OCI-LY7 (cell line): ENCODE results near the gene AGAP3. TPM values are rescaled to one million over a fixed set of nuclear protein-coding genes. Genes with fewer than 3 reads are reported as not detected.

Source experiments
- BruUV-seq: library from RNA; stranded (reverse); fragments of 400-500 nt; replicated peaks from 2 replicates; lab custom pipeline; 2021; lab: Mats Ljungman, UMichigan
- CTCF ChIA-PET: fragments of 300-600 bp; sonication (Branson Sonifier 250); formaldehyde crosslinking; loops from one replicate; lab custom pipeline; 2022; ENCODE audit warnings: antibody characterized with exemption; ENCODE audit not compliant: unreplicated experiment; lab: Charles Lee
- POLR2A ChIA-PET: fragments of 300-600 bp; sonication (Branson Sonifier 250); formaldehyde crosslinking; loops from one replicate; lab custom pipeline; 2022; ENCODE audit warnings: antibody characterized with exemption; lab: Charles Lee
- DNase-seq: peaks from one replicate; pipeline ENCODE4 v3.0.0-alpha.2; 2015; ENCODE audit warnings: low spot score
- H2AFZ ChIP-seq: fragments of 200-600 bp; sonication (generic), shearing (Covaris generic); 2 replicates; pipeline ENCODE4 v1.6.1; 2014; ENCODE audit warnings: mild to moderate bottlenecking, antibody characterized with exemption, low read length, moderate library complexity
- H3K27ac ChIP-seq: fragments of 200-600 bp; sonication (generic); 2 replicates; pipeline ENCODE4 v1.5.1; 2014; ENCODE audit warnings: mixed run types, low read depth, mild to moderate bottlenecking, moderate library complexity, low read length, inconsistent platforms; ENCODE audit not compliant: poor library complexity, severe bottlenecking
- H3K36me3 ChIP-seq: fragments of 200-600 bp; sonication (generic); 2 replicates; pipeline ENCODE4 v1.6.1; 2014; ENCODE audit warnings: mild to moderate bottlenecking, antibody characterized with exemption, low read length, moderate library complexity, mixed read lengths; ENCODE audit not compliant: insufficient read depth
- H3K4me1 ChIP-seq: fragments of 200-600 bp; sonication (generic); 2 replicates; pipeline ENCODE4 v1.5.1; 2014; ENCODE audit warnings: mild to moderate bottlenecking, low read length; ENCODE audit not compliant: insufficient read depth, poor library complexity, severe bottlenecking
- H3K4me2 ChIP-seq: fragments of 200-600 bp; sonication (generic); 2 replicates; pipeline ENCODE4 v1.6.1; 2014; ENCODE audit warnings: mild to moderate bottlenecking, low read length
- H3K4me3 ChIP-seq: fragments of 200-600 bp; sonication (generic); 2 replicates; pipeline ENCODE4 v1.5.1; 2014; ENCODE audit warnings: mild to moderate bottlenecking, low read depth, low read length; ENCODE audit not compliant: poor library complexity, severe bottlenecking
- H3K79me2 ChIP-seq: fragments of 200-600 bp; sonication (generic); 2 replicates; pipeline ENCODE4 v1.6.1; 2016; ENCODE audit warnings: low read depth, mild to moderate bottlenecking, low read length, moderate library complexity, mixed read lengths; ENCODE audit not compliant: insufficient read depth
- H3K9me2 ChIP-seq: fragments of 200-600 bp; sonication (generic); 2 replicates; pipeline ENCODE4 v1.6.1; 2016; ENCODE audit warnings: mild to moderate bottlenecking, low read length, mixed read lengths; ENCODE audit not compliant: insufficient read depth
- H3K9me3 ChIP-seq: fragments of 200-600 bp; sonication (generic); 2 replicates; pipeline ENCODE4 v1.6.1; 2014; ENCODE audit warnings: mild to moderate bottlenecking, mixed run types, low read length, mixed read lengths
- H4K20me1 ChIP-seq: fragments of 200-600 bp; sonication (generic); 2 replicates; pipeline ENCODE4 v1.6.1; 2014; ENCODE audit warnings: mild to moderate bottlenecking, antibody characterized with exemption, low read length, moderate library complexity, mixed read lengths; ENCODE audit not compliant: insufficient read depth
- EZH2phosphoT487 ChIP-seq: fragments of 200-600 bp; sonication (generic); IDR thresholded peaks from 2 replicates; pipeline ENCODE4 v1.6.1; 2018; ENCODE audit warnings: low read depth, borderline replicate concordance, mild to moderate bottlenecking, mixed run types, antibody characterized with exemption, low read length, moderate library complexity, mixed read lengths
- intact Hi-C: fragments of 100-400 bp; cut with micrococcal nuclease; formaldehyde crosslinking; loops from one replicate; pipeline ENCODE4 v1.10.0; 2022; ENCODE audit not compliant: unreplicated experiment
- total RNA-seq, 2 experiments: library from RNA; depleted of rRNA in 1 of 2; stranded (reverse); fragments of >200 nt in 1 of 2; shearing (Covaris generic) in 1 of 2; gene quantifications; 2 replicates each; pipeline ENCODE4 v1.2.3, GENCODE V29; 2014 to 2022
- TF ChIP-seq, protein P1 (sequence below): fragments of 200-600 bp; sonication (generic); conservative IDR thresholded peaks from 2 replicates; pipeline ENCODE4 v1.5.1; 2014; ENCODE audit warnings: mild to moderate bottlenecking, antibody characterized with exemption, low read length, moderate library complexity, mixed read lengths

AGAP3 gene
- total RNA-seq, 2 experiments from 2014 or later = 4.8 to 30.9 TPM

DNA sequence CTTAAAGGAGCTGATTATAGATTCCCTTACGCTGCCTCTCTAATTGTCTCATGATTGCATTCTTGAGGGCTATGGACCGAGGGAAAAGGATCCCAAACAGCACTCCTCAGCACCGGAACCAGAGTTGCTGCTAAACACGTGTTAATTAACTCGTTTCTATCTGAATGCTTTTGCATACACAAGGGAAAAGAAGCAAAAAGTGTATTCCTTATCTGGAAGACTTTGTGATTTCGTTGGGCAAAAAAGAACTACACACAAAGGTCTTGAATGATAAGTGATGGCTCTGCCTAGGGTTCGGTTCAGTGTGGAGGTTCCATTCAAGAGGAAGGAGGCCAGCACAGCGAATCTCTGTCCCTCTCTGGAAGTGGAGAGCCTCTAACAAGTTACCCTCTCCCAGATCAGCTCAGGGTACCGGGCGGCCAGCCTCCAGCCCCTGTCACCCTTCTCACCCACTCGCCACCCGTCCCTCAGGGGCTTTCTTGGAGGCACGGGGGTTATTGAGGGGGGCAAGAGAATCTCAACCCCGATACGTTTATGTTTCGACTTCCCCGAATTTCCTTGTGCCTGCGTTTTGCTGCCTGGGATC, 27.4 kb upstream of the AGAP3 start:
- Histone ChIP-seq H4K20me1 (no peaks in the 10 kb centered on the region), H3K9me2 (no peaks in the 10 kb centered on the region), H3K4me1 (peaks cover 33% of the 10 kb centered on the region), H3K27ac (peak overlapping the region; percentile 70), H3K4me3 (peak overlapping the region; percentile 98), H3K4me2 (peak overlapping the region; percentile 98), H2AFZ (peak overlapping the region; percentile 87), H3K79me2 (peaks cover 14% of the 10 kb centered on the region; the same call in 1 of the 2 replicates), H3K9me3 (no peaks in the 10 kb centered on the region), H3K36me3 (peaks cover 8% of the 10 kb centered on the region)
- intact Hi-C loops = loop anchor here (1.0 kb wide), 3 partner anchors 21 to 52 kb away; partner anchors contain the start of genes ABCB8 and FASTK
- TSS peak; percentile 65 for BruUV-seq
- CTCF ChIA-PET = no interaction called here
- TF ChIP-seq, protein P1, sequence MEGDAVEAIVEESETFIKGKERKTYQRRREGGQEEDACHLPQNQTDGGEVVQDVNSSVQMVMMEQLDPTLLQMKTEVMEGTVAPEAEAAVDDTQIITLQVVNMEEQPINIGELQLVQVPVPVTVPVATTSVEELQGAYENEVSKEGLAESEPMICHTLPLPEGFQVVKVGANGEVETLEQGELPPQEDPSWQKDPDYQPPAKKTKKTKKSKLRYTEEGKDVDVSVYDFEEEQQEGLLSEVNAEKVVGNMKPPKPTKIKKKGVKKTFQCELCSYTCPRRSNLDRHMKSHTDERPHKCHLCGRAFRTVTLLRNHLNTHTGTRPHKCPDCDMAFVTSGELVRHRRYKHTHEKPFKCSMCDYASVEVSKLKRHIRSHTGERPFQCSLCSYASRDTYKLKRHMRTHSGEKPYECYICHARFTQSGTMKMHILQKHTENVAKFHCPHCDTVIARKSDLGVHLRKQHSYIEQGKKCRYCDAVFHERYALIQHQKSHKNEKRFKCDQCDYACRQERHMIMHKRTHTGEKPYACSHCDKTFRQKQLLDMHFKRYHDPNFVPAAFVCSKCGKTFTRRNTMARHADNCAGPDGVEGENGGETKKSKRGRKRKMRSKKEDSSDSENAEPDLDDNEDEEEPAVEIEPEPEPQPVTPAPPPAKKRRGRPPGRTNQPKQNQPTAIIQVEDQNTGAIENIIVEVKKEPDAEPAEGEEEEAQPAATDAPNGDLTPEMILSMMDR = no peak
- no peak for TF ChIP-seq EZH2phosphoT487
- POLR2A ChIA-PET = interaction anchor here (0.8 to 1.3 kb wide), 4 partner anchors 9 to 31 kb away, joined by 3 read pairs; partner anchors contain the start of genes ABCB8 and TMUB1
- peak; percentile 41 for DNase-seq

DNA sequence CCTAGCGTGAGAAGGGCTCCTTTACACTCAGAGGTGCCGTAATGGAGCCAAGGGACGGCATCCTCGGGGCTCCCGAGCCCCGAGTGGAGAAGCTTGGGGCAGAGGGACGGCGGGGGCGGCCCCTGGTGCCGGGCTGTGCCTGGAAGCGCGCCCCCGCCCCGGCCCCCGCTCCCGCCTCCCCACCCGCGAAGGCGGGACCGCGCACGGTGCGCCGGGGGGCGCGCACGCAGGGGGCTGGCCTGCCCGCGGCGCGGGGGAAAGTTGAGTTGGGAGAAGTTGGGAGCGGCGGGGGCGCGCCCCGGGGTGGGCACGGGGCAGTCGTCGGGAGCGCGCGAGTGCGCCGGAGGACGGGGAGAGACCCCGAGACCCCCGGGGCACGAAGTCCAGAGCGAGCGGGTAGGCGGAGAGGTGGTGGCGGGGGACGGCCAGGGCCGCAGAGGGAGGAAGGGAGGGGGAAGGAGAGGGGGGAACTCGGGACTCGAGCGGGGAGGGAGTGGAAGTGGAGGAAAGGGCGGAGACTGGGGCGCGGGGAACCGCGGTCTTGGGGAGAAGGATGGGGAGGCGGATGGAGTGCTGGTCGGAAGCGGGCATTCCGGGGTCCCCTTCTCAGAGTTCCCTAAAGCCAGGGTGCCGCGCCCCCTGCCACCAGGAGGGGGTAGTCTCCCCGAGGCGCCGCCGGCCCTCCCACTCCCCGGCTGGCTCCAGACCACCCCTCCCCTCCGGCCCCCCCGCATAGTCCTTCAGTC, 26.7 kb upstream of the AGAP3 start, which contains the start of gene SLC4A2:
SLC4A2 (plus strand) TSS at position 223 of the 746 bp plus-strand sequence. CDS start 2,399 bp downstream, outside the sequence.
- no TSS peak for BruUV-seq
- H3K79me2 ChIP-seq = peaks cover 14% of the 10 kb centered on the region; the same call in 1 of the 2 replicates
- intact Hi-C loops = loop anchor here (1.0 kb wide), 2 partner anchors 21 to 52 kb away; partner anchors contain the start of gene FASTK
- DNase-seq = peak; percentile 83
- H3K4me2 ChIP-seq = peak within 1 kb of the TSS; percentile 98
- H4K20me1 ChIP-seq = no peaks in the 10 kb centered on the region
- peaks cover 33% of the 10 kb centered on the region for H3K4me1 ChIP-seq
- H3K36me3 ChIP-seq = peaks cover 11% of the 10 kb centered on the region
- H3K9me2 ChIP-seq = no peaks in the 10 kb centered on the region
- H3K27ac ChIP-seq = peak within 1 kb of the TSS; percentile 70
- peak within 1 kb of the TSS; percentile 98 for H3K4me3 ChIP-seq
- ChIA-PET CTCF (interaction anchor here (0.6 kb wide), 1 partner anchor 27 kb away, joined by 3 read pairs; no protein-coding TSS in a partner anchor), POLR2A (interaction anchor here (0.8 to 1.3 kb wide), 2 partner anchors 9 to 24 kb away, joined by 3 read pairs; partner anchors contain the start of gene TMUB1)
- no peaks in the 10 kb centered on the region for H3K9me3 ChIP-seq
- TF ChIP-seq, protein P1 = peak; percentile 73
- TF ChIP-seq EZH2phosphoT487 = no peak
- peak within 1 kb of the TSS; percentile 87 for H2AFZ ChIP-seq
